ENCODE measurements around the gene FAM161A. TPM values are rescaled to one million over a fixed set of nuclear protein-coding genes. Genes with fewer than 3 reads are reported as not detected.
"Not testable (repeated sequence)": the region's sequence is repeated elsewhere in the genome, so short reads cannot be mapped to it uniquely, and the experiment has no call there.

The FAM161A gene
- total RNA-seq, 2 donors from 2014 or later, result 15.1 to 19.0 TPM

- no peaks in the 10 kb centered on the region for H3K9me3 Mint-ChIP-seq
- H3K27me3 Mint-ChIP-seq (ENCODE audit: insufficient read depth), result peaks cover 6% of the 10 kb centered on the region
- no peak for DNase-seq
- H3K4me3 Mint-ChIP-seq, result no peak overlapping the region
- no peaks in the 10 kb centered on the region for H3K4me1 Mint-ChIP-seq
- Histone ChIP-seq H3K9me3 (ENCODE audit: control insufficient read depth, low read length) (no peaks in the 10 kb centered on the region), H3K9ac (ENCODE audit: extremely low read depth, low read length, poor library complexity, severe bottlenecking) (no peak overlapping the region), H3K36me3 (ENCODE audit: control insufficient read depth, insufficient read depth, low read length) (no peaks in the 10 kb centered on the region), H3K27ac (ENCODE audit: low read depth, low read length) (no peak overlapping the region), H3K4me3 (ENCODE audit: low read length) (no peak overlapping the region), H3K4me1 (ENCODE audit: control insufficient read depth, insufficient read depth, low read length) (no peaks in the 10 kb centered on the region), H3K27me3 (ENCODE audit: control insufficient read depth, insufficient read depth, low read length, poor library complexity, severe bottlenecking) (no peaks in the 10 kb centered on the region)
- H3K36me3 Mint-ChIP-seq (ENCODE audit: low read depth), result no peaks in the 10 kb centered on the region
- WGBS, 2 experiments (ENCODE audit: insufficient coverage in 1 of 2, insufficient read length in 1 of 2), result 89 to 92% methylated on average over 13 to 19 of the region's 20 CpGs
- TF ChIP-seq CTCF (conservative IDR thresholded peaks at IDR 0.05), result no peak
- no peak overlapping the region for H3K27ac Mint-ChIP-seq
Observed at GRCh38 chr2:61816480-61817355, 37.1 kb downstream of the FAM161A start.

- Mint-ChIP-seq H3K4me1 (no peaks in the 10 kb centered on the region), H3K27ac (no peak overlapping the region), H3K4me3 (no peak overlapping the region), H3K27me3 (ENCODE audit: insufficient read depth) (peaks cover 6% of the 10 kb centered on the region), H3K9me3 (no peaks in the 10 kb centered on the region), H3K36me3 (ENCODE audit: low read depth) (no peaks in the 10 kb centered on the region)
- Histone ChIP-seq H3K4me3 (ENCODE audit: low read length) (no peak overlapping the region), H3K27ac (ENCODE audit: low read depth, low read length) (no peak overlapping the region), H3K27me3 (ENCODE audit: control insufficient read depth, insufficient read depth, low read length, poor library complexity, severe bottlenecking) (no peaks in the 10 kb centered on the region), H3K9ac (ENCODE audit: extremely low read depth, low read length, poor library complexity, severe bottlenecking) (no peak overlapping the region), H3K9me3 (ENCODE audit: control insufficient read depth, low read length) (no peaks in the 10 kb centered on the region), H3K4me1 (ENCODE audit: control insufficient read depth, insufficient read depth, low read length) (no peaks in the 10 kb centered on the region), H3K36me3 (ENCODE audit: control insufficient read depth, insufficient read depth, low read length) (no peaks in the 10 kb centered on the region)
- TF ChIP-seq CTCF (conservative IDR thresholded peaks at IDR 0.05), result no peak
- 84 to 93% methylated on average over 6 of the region's 6 CpGs for WGBS, 2 experiments (ENCODE audit: insufficient coverage in 1 of 2, insufficient read length in 1 of 2)
- DNase-seq, result no peak
Observed at GRCh38 chr2:61814539-61815160, 39.2 kb downstream of the FAM161A start.

GRCh38 chr2:61813314-61813713, 40.5 kb downstream of the FAM161A start:
- not testable (repeated sequence) for H3K27ac Mint-ChIP-seq; H3K4me3 Mint-ChIP-seq; H3K36me3 Mint-ChIP-seq (ENCODE audit: low read depth); H3K4me1 Mint-ChIP-seq; H3K27me3 Mint-ChIP-seq (ENCODE audit: insufficient read depth); H3K9me3 Mint-ChIP-seq; H3K9me3 ChIP-seq (ENCODE audit: control insufficient read depth, low read length); H3K4me3 ChIP-seq (ENCODE audit: low read length); H3K27me3 ChIP-seq (ENCODE audit: control insufficient read depth, insufficient read depth, low read length, poor library complexity, severe bottlenecking); H3K36me3 ChIP-seq (ENCODE audit: control insufficient read depth, insufficient read depth, low read length); DNase-seq; H3K4me1 ChIP-seq (ENCODE audit: control insufficient read depth, insufficient read depth, low read length); H3K9ac ChIP-seq (ENCODE audit: extremely low read depth, low read length, poor library complexity, severe bottlenecking); H3K27ac ChIP-seq (ENCODE audit: low read depth, low read length)
- 95 to 100% methylated on average over 1 to 3 of the region's 3 CpGs for WGBS, 2 experiments (ENCODE audit: insufficient coverage in 1 of 2, insufficient read length in 1 of 2)

All from endodermal cell (in vitro differentiated cells).